AG04450 (cell line): ENCODE measurements around the gene CLMP. TPM values are rescaled to one million over a fixed set of nuclear protein-coding genes. Genes with fewer than 3 reads are reported as not detected.

ENCODE experiments used
- CTCF ChIA-PET: fragments of 300-600, 350-600 bp; formaldehyde crosslinking; extraction: SDS; loops from one replicate; lab custom pipeline; 2022; ENCODE audit warnings: antibody characterized with exemption, inconsistent platforms; lab: Charles Lee
- POLR2A ChIA-PET: fragments of 350-600 bp; formaldehyde crosslinking; extraction: SDS; loops from one replicate; lab custom pipeline; 2021; ENCODE audit warnings: antibody characterized with exemption, inconsistent platforms; lab: Yijun Ruan, JAX
- DNase-seq: peaks from one replicate; pipeline ENCODE4 v3.0.0-alpha.2; 2011; ENCODE audit warnings: low read depth, low spot score
- H3K27ac ChIP-seq: one replicate; pipeline ENCODE4 v1.5.1; 2012; ENCODE audit warnings: low read depth, low read length, control low read depth
- H3K27me3 ChIP-seq: one replicate; pipeline ENCODE4 v1.6.0; 2012; ENCODE audit warnings: low read length; ENCODE audit not compliant: control insufficient read depth, insufficient read depth
- H3K4me3 ChIP-seq: 2 replicates; pipeline ENCODE4 v1.5.1; 2011; ENCODE audit warnings: mild to moderate bottlenecking, low read depth, low read length, control low read depth
- H3K9me3 ChIP-seq: 2 replicates; pipeline ENCODE4 v1.5.1; 2012; ENCODE audit warnings: low read length; ENCODE audit not compliant: control insufficient read depth, insufficient read depth
- CTCF ChIP-seq: IDR thresholded peaks from 2 replicates; pipeline ENCODE4 v1.5.1; 2011; ENCODE audit warnings: low read depth, low read length, control low read depth, inconsistent platforms
- polyA minus RNA-seq: library from RNA; depleted of rRNA, polyadenylated mRNA; stranded (reverse); fragments of >200 nt; gene quantifications from 2 replicates; pipeline ENCODE4 v1.2.3, GENCODE V29; 2011; rRNA and poly(A)+ RNA removed
- polyA plus RNA-seq: library from polyadenylated mRNA; depleted of rRNA; stranded (reverse); fragments of >200 nt; gene quantifications from 2 replicates; pipeline ENCODE4 v1.2.3, GENCODE V29; 2011; rRNA removed

The CLMP gene
- polyA plus RNA-seq (251 and 288 TPM in 2 replicates), polyA minus RNA-seq (500 and 661 TPM in 2 replicates)

- POLR2A ChIA-PET, result interaction anchor here (0.7 to 1.9 kb wide), 12 partner anchors 11 to 133 kb away, joined by 3 to 12 read pairs (median 6); partner anchors contain the start of gene HSPA8
- Histone ChIP-seq H3K27ac (peak within 1 kb of the TSS; percentile 93), H3K4me3 (peak within 1 kb of the TSS; percentile 94), H3K9me3 (no peaks in the 10 kb centered on the region; the same call in 1 of the 2 replicates), H3K27me3 (no peaks in the 10 kb centered on the region)
- no peak for DNase-seq
- TF ChIP-seq CTCF, result no peak
- CTCF ChIA-PET, result interaction anchor here (0.7 to 1.3 kb wide), 4 partner anchors 51 to 310 kb away, joined by 3 to 10 read pairs (median 4); no protein-coding TSS in a partner anchor
These were observed at the start of gene CLMP for GRCh38 chr11:123195188-123196059. TSS of gene CLMP (minus strand) at chr11:123195248. CDS start at chr11:123194940, 308 bp downstream.

GRCh38 chr11:123241874-123242543 lies 47.0 kb upstream of the CLMP start:
- no peak for TF ChIP-seq CTCF
- CTCF ChIA-PET, result interaction anchor here (0.6 to 1.7 kb wide), 2 partner anchors 131 to 135 kb away, joined by 3 to 6 read pairs; no protein-coding TSS in a partner anchor
- POLR2A ChIA-PET, result no interaction called here

GRCh38 chr11:123241294-123241693 lies 46.2 kb upstream of the CLMP start:
- Histone ChIP-seq H3K4me3 (no peak overlapping the region), H3K27me3 (no peaks in the 10 kb centered on the region), H3K9me3 (no peaks in the 10 kb centered on the region), H3K27ac (no peak overlapping the region)
- no peak for TF ChIP-seq CTCF
- ChIA-PET CTCF (interaction anchor here (0.6 to 3.0 kb wide), 4 partner anchors 20 to 378 kb away, joined by 3 to 11 read pairs (median 5); no protein-coding TSS in a partner anchor), POLR2A (no interaction called here)
- no peak for DNase-seq

More at GRCh38 chr11:123241874-123242543, 47.0 kb upstream of the CLMP start:
- Histone ChIP-seq H3K9me3 (no peaks in the 10 kb centered on the region), H3K27ac (no peak overlapping the region), H3K27me3 (no peaks in the 10 kb centered on the region), H3K4me3 (no peak overlapping the region)
- no peak for DNase-seq

- H3K9me3 ChIP-seq, result no peaks in the 10 kb centered on the region
- ChIA-PET POLR2A (no interaction called here), CTCF (interaction anchor here (0.6 to 8.9 kb wide), 6 partner anchors 7 to 162 kb away, joined by 3 to 69 read pairs (median 5); no protein-coding TSS in a partner anchor)
- no peak overlapping the region for H3K4me3 ChIP-seq
- no peak for DNase-seq
- H3K27ac ChIP-seq, result no peak overlapping the region
- H3K27me3 ChIP-seq, result no peaks in the 10 kb centered on the region
- no peak for TF ChIP-seq CTCF
These were observed 44.4 kb upstream of the CLMP start for GRCh38 chr11:123239191-123240150.
